IPS-20b (cell line): Measurements from ENCODE around the gene PHLDA3.
A peak's percentile ranks its signal among the peaks of the same experiment; 100 is the strongest.

Experiments
- H3K27ac ChIP-seq: one replicate; pipeline ENCODE4 v1.5.1; 2013; ENCODE audit warnings: low read length
- H3K27me3 ChIP-seq: 2 replicates; pipeline ENCODE4 v1.6.1; 2013; ENCODE audit warnings: mild to moderate bottlenecking, low read length, inconsistent platforms; ENCODE audit not compliant: insufficient read depth
- H3K36me3 ChIP-seq: 2 replicates; pipeline ENCODE4 v1.6.1; 2013; ENCODE audit warnings: low read depth, mild to moderate bottlenecking, inconsistent platforms, low read length, moderate library complexity; ENCODE audit not compliant: insufficient read depth
- H3K4me1 ChIP-seq: 2 replicates; pipeline ENCODE4 v1.6.1; 2013; ENCODE audit warnings: mild to moderate bottlenecking, control low read depth, inconsistent platforms, low read length, moderate library complexity; ENCODE audit not compliant: insufficient read depth
- H3K4me3 ChIP-seq: 2 replicates; pipeline ENCODE4 v1.5.1; 2013; ENCODE audit warnings: mild to moderate bottlenecking, low read length, inconsistent platforms
- H3K9ac ChIP-seq: 2 replicates; pipeline ENCODE4 v1.6.1; 2013; ENCODE audit warnings: low read depth, mild to moderate bottlenecking, inconsistent platforms, low read length, moderate library complexity
- H3K9me3 ChIP-seq: 2 replicates; pipeline ENCODE4 v1.6.1; 2013; ENCODE audit warnings: mild to moderate bottlenecking, low read depth, low read length, inconsistent platforms; ENCODE audit not compliant: insufficient read depth

PHLDA3 gene

GRCh38 chr1:201502511-201502857, 33.5 kb upstream of the PHLDA3 start:
- Histone ChIP-seq H3K27me3 (peaks cover 21% of the 10 kb centered on the region), H3K27ac (no peak overlapping the region), H3K4me3 (no peak overlapping the region), H3K9ac (no peak overlapping the region; the same call in 1 of the 2 replicates), H3K36me3 (no peaks in the 10 kb centered on the region), H3K9me3 (no peaks in the 10 kb centered on the region), H3K4me1 (peaks cover 55% of the 10 kb centered on the region)

GRCh38 chr1:201501812-201502510, 33.0 kb upstream of the PHLDA3 start:
- Histone ChIP-seq H3K9me3 (no peaks in the 10 kb centered on the region), H3K27ac (no peak overlapping the region)

GRCh38 chr1:201501144-201501543, 32.2 kb upstream of the PHLDA3 start:
- no peak overlapping the region for H3K27ac ChIP-seq
- peaks cover 51% of the 10 kb centered on the region for H3K4me1 ChIP-seq

More at GRCh38 chr1:201501812-201502510, 33.0 kb upstream of the PHLDA3 start:
- Histone ChIP-seq H3K9ac (no peak overlapping the region), H3K36me3 (no peaks in the 10 kb centered on the region), H3K4me1 (peaks cover 55% of the 10 kb centered on the region), H3K27me3 (peaks cover 16% of the 10 kb centered on the region; the same call in 1 of the 2 replicates), H3K4me3 (no peak overlapping the region)

GRCh38 chr1:201500670-201501120, 31.7 kb upstream of the PHLDA3 start:
- Histone ChIP-seq H3K4me3 (no peak overlapping the region), H3K4me1 (peaks cover 46% of the 10 kb centered on the region), H3K27ac (no peak overlapping the region), H3K36me3 (no peaks in the 10 kb centered on the region), H3K9ac (peak overlapping the region; percentile 23; the same call in 1 of the 2 replicates), H3K9me3 (no peaks in the 10 kb centered on the region), H3K27me3 (peaks cover 3% of the 10 kb centered on the region; the same call in 1 of the 2 replicates)

More at GRCh38 chr1:201501144-201501543, 32.2 kb upstream of the PHLDA3 start:
- Histone ChIP-seq H3K9ac (peak overlapping the region; percentile 23; the same call in 1 of the 2 replicates), H3K27me3 (peaks cover 7% of the 10 kb centered on the region; the same call in 1 of the 2 replicates), H3K4me3 (no peak overlapping the region), H3K36me3 (no peaks in the 10 kb centered on the region), H3K9me3 (no peaks in the 10 kb centered on the region)

GRCh38 chr1:201499795-201500669, 31.0 kb upstream of the PHLDA3 start:
- H3K27me3 ChIP-seq = no peaks in the 10 kb centered on the region; the same call in 1 of the 2 replicates
- H3K4me1 ChIP-seq = peaks cover 40% of the 10 kb centered on the region
- no peaks in the 10 kb centered on the region for H3K9me3 ChIP-seq
- H3K36me3 ChIP-seq = no peaks in the 10 kb centered on the region
- peak overlapping the region; percentile 57 for H3K27ac ChIP-seq
- H3K4me3 ChIP-seq = no peak overlapping the region
- peak overlapping the region; percentile 23; the same call in 1 of the 2 replicates for H3K9ac ChIP-seq

- H3K36me3 ChIP-seq = no peaks in the 10 kb centered on the region
Measured at GRCh38 chr1:201499191-201499590, 30.2 kb upstream of the PHLDA3 start.

GRCh38 chr1:201498621-201499020, 29.6 kb upstream of the PHLDA3 start:
- no peaks in the 10 kb centered on the region for H3K27me3 ChIP-seq
- H3K4me1 ChIP-seq = peaks cover 31% of the 10 kb centered on the region
- H3K9ac ChIP-seq = no peak overlapping the region
- H3K4me3 ChIP-seq = no peak overlapping the region
- no peaks in the 10 kb centered on the region for H3K36me3 ChIP-seq
- no peak overlapping the region for H3K27ac ChIP-seq
- H3K9me3 ChIP-seq = no peaks in the 10 kb centered on the region

More at GRCh38 chr1:201499191-201499590, 30.2 kb upstream of the PHLDA3 start:
- H3K27me3 ChIP-seq = no peaks in the 10 kb centered on the region
- no peak overlapping the region for H3K4me3 ChIP-seq
- no peaks in the 10 kb centered on the region for H3K9me3 ChIP-seq
- H3K27ac ChIP-seq = no peak overlapping the region
- H3K4me1 ChIP-seq = peaks cover 37% of the 10 kb centered on the region
- no peak overlapping the region for H3K9ac ChIP-seq

- peaks cover 26% of the 10 kb centered on the region for H3K4me1 ChIP-seq
- H3K27ac ChIP-seq = no peak overlapping the region
- H3K9ac ChIP-seq = no peak overlapping the region
- no peaks in the 10 kb centered on the region for H3K9me3 ChIP-seq
- no peaks in the 10 kb centered on the region for H3K36me3 ChIP-seq
- no peaks in the 10 kb centered on the region for H3K27me3 ChIP-seq
- no peak overlapping the region for H3K4me3 ChIP-seq
Measured at GRCh38 chr1:201497935-201498509, 29.0 kb upstream of the PHLDA3 start.

- peaks cover 15% of the 10 kb centered on the region for H3K4me1 ChIP-seq
- H3K36me3 ChIP-seq = no peaks in the 10 kb centered on the region
- H3K9ac ChIP-seq = no peak overlapping the region
- H3K4me3 ChIP-seq = no peak overlapping the region
- H3K27ac ChIP-seq = no peak overlapping the region
- no peaks in the 10 kb centered on the region for H3K9me3 ChIP-seq
- no peaks in the 10 kb centered on the region for H3K27me3 ChIP-seq
Measured at GRCh38 chr1:201496296-201496690, 27.3 kb upstream of the PHLDA3 start.

- peaks cover 10% of the 10 kb centered on the region for H3K4me1 ChIP-seq
- no peak overlapping the region for H3K27ac ChIP-seq
- H3K9me3 ChIP-seq = no peaks in the 10 kb centered on the region
- H3K36me3 ChIP-seq = no peaks in the 10 kb centered on the region
- H3K27me3 ChIP-seq = no peaks in the 10 kb centered on the region
- H3K4me3 ChIP-seq = no peak overlapping the region
- no peak overlapping the region for H3K9ac ChIP-seq
Measured at GRCh38 chr1:201495551-201496295, 26.7 kb upstream of the PHLDA3 start.
